Ovary (tissue), 9 donors: ENCODE data around the gene KRT222. TPM values are rescaled to one million over a fixed set of nuclear protein-coding genes. Genes with fewer than 3 reads are reported as not detected.

ENCODE experiments used
- DNase-seq, 5 donors: peaks; one replicate each; pipeline ENCODE4 v3.0.0-alpha.2; 2019 to 2020
- H3K27ac ChIP-seq, 2 donors: fragments of 200-600 bp; one replicate each; pipeline versions ENCODE4 v1.5.1 to v1.8.0; 2019 to 2022
- H3K27me3 ChIP-seq: fragments of 200-600 bp; one replicate; pipeline ENCODE4 v1.8.0; 2022
- H3K36me3 ChIP-seq: fragments of 200-600 bp; sonication (generic); one replicate; pipeline ENCODE4 v1.5.1; 2019
- H3K4me1 ChIP-seq: one replicate; pipeline ENCODE4 v1.8.1; 2013; ENCODE audit warnings: mild to moderate bottlenecking, moderate library complexity; ENCODE audit not compliant: insufficient read depth
- H3K4me3 ChIP-seq: fragments of 200-600 bp; sonication (generic); one replicate; pipeline ENCODE4 v1.5.1; 2017
- H3K9me3 ChIP-seq, 2 donors: fragments of 200-600 bp in 1 of 2; sonication (generic) in 1 of 2; one replicate each; pipeline versions ENCODE4 v1.5.1 to v1.8.1; 2013 to 2019; ENCODE audit warnings: mild to moderate bottlenecking in 1 of 2, moderate library complexity in 1 of 2
- EP300 ChIP-seq: sonication (generic); formaldehyde crosslinking; IDR thresholded peaks from one replicate; pipeline ENCODE4 v1.6.1; 2017; ENCODE audit warnings: antibody characterized with exemption
- WGBS, 3 donors: extraction: QIAGEN DNeasy Blood & Tissue Kit in 1 of 3; methylation state at CpG; one replicate each; pipeline versions ENCODE4 v1.1.5 to v1.1.7; 2013 to 2017; 5-methylcytosine and 5-hydroxymethylcytosine counted together
- intact Hi-C, 4 donors: fragments of 100-400 bp; cut with DNase I; formaldehyde crosslinking; loops; one replicate each; pipeline versions ENCODE4 v1.11.0 to v1.15.1; 2022 to 2023
- polyA plus RNA-seq, 2 donors: library from polyadenylated mRNA; stranded (reverse); fragments of 200-250 nt in 1 of 2; fragments of 350-450 nt in 1 of 2; fragmentation: Illumina TruSeq in 1 of 2; extraction: RNeasy Lipid Tissue Mini Kit (QIAGEN cat#74804) in 1 of 2; gene quantifications; one replicate each; pipeline ENCODE4 v1.2.3, GENCODE V29; 2013 to 2014
- total RNA-seq, 7 donors: library from RNA; depleted of rRNA in 2 of 7; stranded (reverse); fragments of >200 nt in 2 of 7; fragmentation: NEBNext Ultra II Directional in 3 of 7; extraction: Animal tissue kit (Norgen Biotek cat#: 25700) in 3 of 7; gene quantifications; one replicate each; pipeline versions ENCODE4 v1.1.0 to v1.2.4, GENCODE V29; 2016 to 2023
- TF ChIP-seq, protein P1 (sequence below), 3 donors: fragments of 450-650 bp in 2 of 3; fragments of 200-600 bp in 1 of 3; IDR thresholded peaks; one replicate each; pipeline versions ENCODE4 v1.5.1 to v1.8.0; 2016 to 2022; ENCODE audit warnings: antibody characterized with exemption in 3 of 3, mild to moderate bottlenecking in 1 of 3
- donor health status: DM: no; HTN: no; CAD: no; lungs with moderate emphysema.
- donor health status: DM: no; HTN: no; CAD: no.
- donor health status: Bipolar disorder and iron deficiency.
- donor health status: DM: yes; HTN: yes; CAD: no.
- donor health status: DM: no; HTN: no; CAD: no.
- donor health status: DM: yes; HTN: yes; CAD: no.

Gene KRT222
- total and polyA plus RNA-seq, 9 donors: 0.10 to 1.6 (median 0.39) TPM; not detected in 3

DNA sequence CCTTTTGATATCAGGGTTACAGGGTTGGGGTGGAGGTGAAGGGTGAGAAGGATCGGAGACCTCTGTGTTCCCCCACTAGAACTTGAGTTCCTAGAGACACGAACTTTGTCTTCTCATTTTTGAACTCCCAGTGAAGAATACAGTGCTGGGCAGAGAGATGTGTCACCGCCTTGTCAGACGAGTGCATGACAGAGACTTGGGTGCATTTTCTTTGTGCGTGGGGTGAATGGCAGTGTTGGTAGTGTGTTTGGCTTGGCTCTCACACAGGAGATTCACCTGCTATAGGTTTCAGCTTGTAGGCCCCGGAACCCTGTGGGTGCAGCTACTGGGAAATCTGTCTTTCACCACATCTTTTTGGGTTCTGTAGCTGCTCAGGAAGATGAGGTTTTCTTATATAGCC, 59.7 kb downstream of the KRT222 start:
- TF ChIP-seq EP300: no peak
- TF ChIP-seq, protein P1, sequence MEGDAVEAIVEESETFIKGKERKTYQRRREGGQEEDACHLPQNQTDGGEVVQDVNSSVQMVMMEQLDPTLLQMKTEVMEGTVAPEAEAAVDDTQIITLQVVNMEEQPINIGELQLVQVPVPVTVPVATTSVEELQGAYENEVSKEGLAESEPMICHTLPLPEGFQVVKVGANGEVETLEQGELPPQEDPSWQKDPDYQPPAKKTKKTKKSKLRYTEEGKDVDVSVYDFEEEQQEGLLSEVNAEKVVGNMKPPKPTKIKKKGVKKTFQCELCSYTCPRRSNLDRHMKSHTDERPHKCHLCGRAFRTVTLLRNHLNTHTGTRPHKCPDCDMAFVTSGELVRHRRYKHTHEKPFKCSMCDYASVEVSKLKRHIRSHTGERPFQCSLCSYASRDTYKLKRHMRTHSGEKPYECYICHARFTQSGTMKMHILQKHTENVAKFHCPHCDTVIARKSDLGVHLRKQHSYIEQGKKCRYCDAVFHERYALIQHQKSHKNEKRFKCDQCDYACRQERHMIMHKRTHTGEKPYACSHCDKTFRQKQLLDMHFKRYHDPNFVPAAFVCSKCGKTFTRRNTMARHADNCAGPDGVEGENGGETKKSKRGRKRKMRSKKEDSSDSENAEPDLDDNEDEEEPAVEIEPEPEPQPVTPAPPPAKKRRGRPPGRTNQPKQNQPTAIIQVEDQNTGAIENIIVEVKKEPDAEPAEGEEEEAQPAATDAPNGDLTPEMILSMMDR (IDR thresholded peaks at IDR 0.05): no peak
- no peak for DNase-seq
- H3K4me1 ChIP-seq: no peaks in the 10 kb centered on the region
- no peaks in the 10 kb centered on the region for H3K27me3 ChIP-seq
- WGBS, 3 donors: 94 to 98% (median 95%) methylated on average over 6 of the region's 6 CpGs
- H3K36me3 ChIP-seq: no peaks in the 10 kb centered on the region
- no peak overlapping the region for H3K4me3 ChIP-seq
- intact Hi-C loops: no loop called here
- no peak overlapping the region for H3K27ac ChIP-seq
- no peaks in the 10 kb centered on the region for H3K9me3 ChIP-seq

Other genes with a start within 250 kb of the KRT222 start
- gene TOP2A, start 247.3 kb downstream of the KRT222 start, total RNA-seq: 1 to 10 TPM in 3 of 7 donors, under 1 TPM in 4; 0.36 to 4.5 (median 0.82) TPM
- 1 to 10 TPM; 1.2 to 3.3 TPM for gene TOP2A, start 247.3 kb downstream of the KRT222 start, polyA plus RNA-seq
- gene IGFBP4, start 221.7 kb downstream of the KRT222 start, total RNA-seq: 1,000 to 10,000 TPM in 5 of 7 donors, 100 to 1,000 TPM in 2; 457 to 3,447 (median 1,460) TPM
- gene IGFBP4, start 221.7 kb downstream of the KRT222 start, polyA plus RNA-seq: 100 to 1,000 TPM; 634 to 809 TPM
- gene TNS4, start 163.6 kb downstream of the KRT222 start, total RNA-seq: 1 to 10 TPM in 1 of 7 donors, under 1 TPM in 2, not detected in 4; 0.13 to 6.2 (median 0.95) TPM
- under 1 TPM in 1 of 2 donors, not detected in 1; 0.13 TPM for gene TNS4, start 163.6 kb downstream of the KRT222 start, polyA plus RNA-seq
- 1 to 10 TPM in 2 of 7 donors, under 1 TPM in 3, not detected in 2; 0.23 to 2.5 (median 0.37) TPM for gene CCR7, start 99.7 kb downstream of the KRT222 start, total RNA-seq
- under 1 TPM; 0.18 to 0.60 TPM for gene CCR7, start 99.7 kb downstream of the KRT222 start, polyA plus RNA-seq
- gene SMARCE1, start 17.4 kb downstream of the KRT222 start, total RNA-seq: 100 to 1,000 TPM in 5 of 7 donors, 10 to 100 TPM in 2; 80.2 to 129 (median 112) TPM
- 100 to 1,000 TPM; 109 to 158 TPM for gene SMARCE1, start 17.4 kb downstream of the KRT222 start, polyA plus RNA-seq
- gene KRT24, start 38.6 kb upstream of the KRT222 start, total RNA-seq: not detected
- not detected for gene KRT24, start 38.6 kb upstream of the KRT222 start, polyA plus RNA-seq
- not detected for gene KRT25, start 90.2 kb upstream of the KRT222 start, total RNA-seq
- gene KRT25, start 90.2 kb upstream of the KRT222 start, polyA plus RNA-seq: not detected
- gene KRT26, start 107.0 kb upstream of the KRT222 start, total RNA-seq: not detected
- not detected for gene KRT26, start 107.0 kb upstream of the KRT222 start, polyA plus RNA-seq
- not detected for gene KRT27, start 117.4 kb upstream of the KRT222 start, total RNA-seq
- gene KRT27, start 117.4 kb upstream of the KRT222 start, polyA plus RNA-seq: not detected
- not detected for gene KRT28, start 134.8 kb upstream of the KRT222 start, total RNA-seq
- not detected for gene KRT28, start 134.8 kb upstream of the KRT222 start, polyA plus RNA-seq
- 10 to 100 TPM; 10.4 to 57.3 (median 39.4) TPM for gene KRT10, start 157.4 kb upstream of the KRT222 start, total RNA-seq
- gene KRT10, start 157.4 kb upstream of the KRT222 start, polyA plus RNA-seq: 10 to 100 TPM; 16.2 to 35.2 TPM
- gene KRT12, start 202.0 kb upstream of the KRT222 start, total RNA-seq: not detected
- not detected for gene KRT12, start 202.0 kb upstream of the KRT222 start, polyA plus RNA-seq
- 1 to 10 TPM in 1 of 7 donors, under 1 TPM in 2, not detected in 4; 0.27 to 4.2 (median 0.77) TPM for gene KRT20, start 220.1 kb upstream of the KRT222 start, total RNA-seq
- gene KRT20, start 220.1 kb upstream of the KRT222 start, polyA plus RNA-seq: under 1 TPM in 1 of 2 donors, not detected in 1; 0.05 TPM